CD4-positive, alpha-beta T cell (primary cell): Measurements from ENCODE around the gene LGALS8. TPM values are rescaled to one million over a fixed set of nuclear protein-coding genes. Genes with fewer than 3 reads are reported as not detected.
A peak's percentile ranks its signal among the peaks of the same experiment; 100 is the strongest.

Experiments
- ATAC-seq: fragments of 200-7000 bp; cut with Tn5 transposase; one replicate; pipeline ENCODE4 v1.10.0; 2022; ENCODE audit warnings: mild to moderate bottlenecking; ENCODE audit not compliant: poor library complexity
- CTCF ChIA-PET: fragments of 350-600 bp; sonication (Branson Sonifier 250); formaldehyde crosslinking; loops from one replicate; lab custom pipeline; 2021; ENCODE audit warnings: antibody characterized with exemption, inconsistent platforms; lab: Charles Lee
- POLR2A ChIA-PET: fragments of 350-600 bp; sonication (Branson Sonifier 250); formaldehyde crosslinking; loops from one replicate; lab custom pipeline; 2021; ENCODE audit warnings: antibody characterized with exemption, inconsistent platforms; lab: Charles Lee
- DNase-seq, 14 experiments: peaks; one replicate each; pipeline ENCODE4 v3.0.0-alpha.2; 2013 to 2020; ENCODE audit warnings: mixed read lengths in 2 of 14
- H3K27ac ChIP-seq, 2 donors: one replicate each; pipeline versions ENCODE4 v1.5.1 to v1.7.0; 2013; ENCODE audit warnings: low read length in 2 of 2, low read depth in 1 of 2, mild to moderate bottlenecking in 1 of 2
- H3K27me3 ChIP-seq, 2 experiments: 1 replicate in 1 of 2; 2 replicates in 1 of 2; pipeline versions ENCODE4 v1.6.1 to v1.7.0; 2013; ENCODE audit warnings: low read length in 2 of 2, control low read depth in 1 of 2, mild to moderate bottlenecking in 1 of 2, moderate library complexity in 1 of 2; ENCODE audit not compliant: insufficient read depth in 2 of 2, control insufficient read depth in 1 of 2
- H3K36me3 ChIP-seq: one replicate; pipeline ENCODE4 v1.6.1; 2013; ENCODE audit warnings: low read length, control low read depth; ENCODE audit not compliant: insufficient read depth
- H3K4me1 ChIP-seq: one replicate; pipeline ENCODE4 v1.6.1; 2013; ENCODE audit warnings: low read length, control low read depth; ENCODE audit not compliant: insufficient read depth
- H3K4me3 ChIP-seq: one replicate; pipeline ENCODE4 v1.5.1; 2013; ENCODE audit warnings: mild to moderate bottlenecking, low read length, moderate library complexity
- H3K9me3 ChIP-seq, 2 experiments: 1 replicate in 1 of 2; 2 replicates in 1 of 2; pipeline versions ENCODE4 v1.6.1 to v1.7.0; 2013; ENCODE audit warnings: low read length in 2 of 2, mild to moderate bottlenecking in 2 of 2, control low read depth in 1 of 2, moderate library complexity in 1 of 2; ENCODE audit not compliant: control insufficient read depth in 1 of 2, insufficient read depth in 1 of 2
- H3K27ac Mint-ChIP-seq: one replicate; pipeline ENCODE4 v1.8.0; 2020; ENCODE audit warnings: mixed read lengths
- H3K27me3 Mint-ChIP-seq: one replicate; pipeline ENCODE4 v1.8.0; 2021; ENCODE audit warnings: mixed read lengths
- H3K36me3 Mint-ChIP-seq: one replicate; pipeline ENCODE4 v1.8.0; 2021; ENCODE audit warnings: low read depth, mixed read lengths
- H3K4me1 Mint-ChIP-seq: one replicate; pipeline ENCODE4 v1.8.0; 2021; ENCODE audit warnings: low read depth, mixed read lengths
- H3K4me3 Mint-ChIP-seq: one replicate; pipeline ENCODE4 v1.8.0; 2020; ENCODE audit warnings: mild to moderate bottlenecking, mixed read lengths
- H3K9me3 Mint-ChIP-seq: one replicate; pipeline ENCODE4 v1.8.0; 2020; ENCODE audit warnings: mixed read lengths
- CTCF ChIP-seq: fragments of 200-600 bp; IDR thresholded peaks from one replicate; pipeline ENCODE4 v1.8.0; 2022; ENCODE audit warnings: antibody characterized with exemption, mild to moderate bottlenecking
- intact Hi-C, 2 experiments: fragments of 100-400 bp; cut with DNase I in 1 of 2; cut with micrococcal nuclease in 1 of 2; formaldehyde crosslinking; loops; one replicate each; pipeline versions ENCODE4 v1.15.1 to v1.9.0; 2023 to 2025; cut with DNase I, micrococcal nuclease
- total RNA-seq, 174 experiments: library from RNA in 2 of 174; stranded (reverse) in 2 of 174; gene quantifications; one replicate each; pipeline ENCODE4 v1.2.3 and lab custom pipeline; 2021 to 2026

The LGALS8 gene
- total RNA-seq, 2 experiments from 2014 or later = 138 to 144 TPM

GRCh38 chr1:236489710-236490377 lies 33.9 kb upstream of the LGALS8 start:
- TF ChIP-seq CTCF = peak; percentile 85
- no peaks in the 10 kb centered on the region for H3K36me3 Mint-ChIP-seq
- H3K27me3 Mint-ChIP-seq = peaks cover 6% of the 10 kb centered on the region
- peaks cover 9% of the 10 kb centered on the region for H3K4me1 Mint-ChIP-seq
- no peak overlapping the region for H3K27ac Mint-ChIP-seq
- intact Hi-C loops = loop anchor here in 1 of 2 experiments (1.0 kb wide), 2 partner anchors 382 to 387 kb away; no protein-coding TSS in a partner anchor
- no peak overlapping the region for H3K4me3 ChIP-seq
- ATAC-seq (peak; percentile 59), DNase-seq (peak in 3 of 14 experiments; percentile 53 to 71 (median 63))
- ChIA-PET POLR2A (interaction anchor here (0.8 kb wide), 1 partner anchor 27 kb away, joined by 5 read pairs; no protein-coding TSS in a partner anchor), CTCF (interaction anchor here (1.3 kb wide), 1 partner anchor 27 kb away, joined by 3 read pairs; no protein-coding TSS in a partner anchor)
- no peaks in the 10 kb centered on the region for H3K36me3 ChIP-seq
- H3K9me3 ChIP-seq = no peaks in the 10 kb centered on the region
- H3K9me3 Mint-ChIP-seq = no peaks in the 10 kb centered on the region
- H3K27me3 ChIP-seq = no peaks in the 10 kb centered on the region
- H3K4me1 ChIP-seq = no peaks in the 10 kb centered on the region
- H3K27ac ChIP-seq = no peak overlapping the region
- no peak overlapping the region for H3K4me3 Mint-ChIP-seq

GRCh38 chr1:236491469-236492136 lies 32.2 kb upstream of the LGALS8 start:
- no peak for TF ChIP-seq CTCF
- H3K9me3 Mint-ChIP-seq = no peaks in the 10 kb centered on the region
- H3K36me3 Mint-ChIP-seq = no peaks in the 10 kb centered on the region
- DNase-seq = no peak
- Histone ChIP-seq H3K9me3 (no peaks in the 10 kb centered on the region), H3K27me3 (no peaks in the 10 kb centered on the region), H3K4me3 (no peak overlapping the region), H3K27ac (no peak overlapping the region), H3K36me3 (no peaks in the 10 kb centered on the region), H3K4me1 (peaks cover 6% of the 10 kb centered on the region)
- H3K27ac Mint-ChIP-seq = no peak overlapping the region
- intact Hi-C loops = no loop called here
- peaks cover 9% of the 10 kb centered on the region for H3K4me1 Mint-ChIP-seq
- no peak for ATAC-seq
- H3K4me3 Mint-ChIP-seq = no peak overlapping the region
- POLR2A ChIA-PET = interaction anchor here (0.6 kb wide), 2 partner anchors 51 to 359 kb away, joined by 3 to 5 read pairs; no protein-coding TSS in a partner anchor
- CTCF ChIA-PET = interaction anchor here (1.3 kb wide), 1 partner anchor 25 kb away, joined by 3 read pairs; no protein-coding TSS in a partner anchor
- peaks cover 6% of the 10 kb centered on the region for H3K27me3 Mint-ChIP-seq

DNA sequence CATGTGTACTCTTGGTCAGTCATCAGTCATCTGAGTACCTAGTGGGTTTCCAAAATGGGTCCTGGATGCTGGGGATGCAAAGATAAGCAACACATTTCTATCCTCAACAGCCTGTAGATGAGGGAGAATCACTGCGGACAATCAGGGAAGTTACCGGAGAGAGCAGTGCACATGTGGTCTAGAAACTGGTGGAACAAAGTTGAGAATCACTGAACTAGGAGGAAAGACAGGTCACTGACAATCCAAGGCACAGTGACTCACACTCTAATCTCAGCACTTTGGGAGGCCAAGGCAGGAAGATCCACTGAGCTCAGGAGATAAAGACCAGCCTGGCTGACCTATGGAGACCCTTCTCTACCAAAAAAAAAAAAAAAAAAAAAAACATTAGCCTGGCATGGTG lies 31.4 kb upstream of the LGALS8 start:
- no peaks in the 10 kb centered on the region for H3K27me3 ChIP-seq
- H3K4me3 Mint-ChIP-seq = no peak overlapping the region
- peaks cover 6% of the 10 kb centered on the region for H3K4me1 ChIP-seq
- H3K4me1 Mint-ChIP-seq = peaks cover 9% of the 10 kb centered on the region
- no peak overlapping the region for H3K27ac Mint-ChIP-seq
- no peak for TF ChIP-seq CTCF
- DNase-seq = no peak
- peaks cover 6% of the 10 kb centered on the region for H3K27me3 Mint-ChIP-seq
- no peaks in the 10 kb centered on the region for H3K36me3 ChIP-seq
- H3K36me3 Mint-ChIP-seq = no peaks in the 10 kb centered on the region
- no peaks in the 10 kb centered on the region for H3K9me3 Mint-ChIP-seq
- ATAC-seq = no peak
- no peaks in the 10 kb centered on the region for H3K9me3 ChIP-seq
- POLR2A ChIA-PET = interaction anchor here (0.6 kb wide), 2 partner anchors 50 to 360 kb away, joined by 3 to 5 read pairs; no protein-coding TSS in a partner anchor
- intact Hi-C loops = no loop called here
- CTCF ChIA-PET = no interaction called here
- H3K4me3 ChIP-seq = no peak overlapping the region
- no peak overlapping the region for H3K27ac ChIP-seq
